Loucy (cell line): ENCODE results near the gene ZKSCAN1.

ENCODE experiments used
- H2AFZ ChIP-seq: fragments of 200-600 bp; sonication (generic); 2 replicates; pipeline ENCODE4 v1.6.0; 2016; ENCODE audit warnings: antibody characterized with exemption, mild to moderate bottlenecking, low read length, moderate library complexity
- H3F3A ChIP-seq: fragments of 200-600 bp; 2 replicates; pipeline ENCODE4 v1.6.0; 2016; ENCODE audit warnings: antibody characterized with exemption, low read depth, mild to moderate bottlenecking
- H3K27me3 ChIP-seq: fragments of 200-600 bp; sonication (generic); 2 replicates; pipeline ENCODE4 v1.6.1; 2014; ENCODE audit warnings: low read length, mild to moderate bottlenecking; ENCODE audit not compliant: insufficient read depth, poor library complexity, severe bottlenecking
- H3K36me3 ChIP-seq: fragments of 200-600 bp; sonication (generic); 2 replicates; pipeline ENCODE4 v1.6.1; 2016; ENCODE audit warnings: low read length; ENCODE audit not compliant: insufficient read depth
- H3K4me1 ChIP-seq: fragments of 200-600 bp; sonication (generic); 2 replicates; pipeline ENCODE4 v1.5.1; 2014; ENCODE audit warnings: low read length, mild to moderate bottlenecking; ENCODE audit not compliant: insufficient read depth, poor library complexity, severe bottlenecking
- H3K4me2 ChIP-seq: fragments of 200-600 bp; sonication (generic); 2 replicates; pipeline ENCODE4 v1.6.0; 2014; ENCODE audit warnings: antibody characterized with exemption, low read length, low read depth, mild to moderate bottlenecking; ENCODE audit not compliant: poor library complexity, severe bottlenecking
- H3K4me3 ChIP-seq: fragments of 200-600 bp; sonication (generic); 2 replicates; pipeline ENCODE4 v1.5.1; 2014; ENCODE audit warnings: low read length, mild to moderate bottlenecking, mixed read lengths; ENCODE audit not compliant: poor library complexity, severe bottlenecking
- H3K79me2 ChIP-seq: fragments of 200-600 bp; sonication (generic); 2 replicates; pipeline ENCODE4 v1.6.1; 2014; ENCODE audit warnings: low read length; ENCODE audit not compliant: insufficient read depth
- H3K9ac ChIP-seq: fragments of 200-600 bp; sonication (generic); 2 replicates; pipeline ENCODE4 v1.6.0; 2014; ENCODE audit warnings: mild to moderate bottlenecking, low read depth, low read length, moderate library complexity; ENCODE audit not compliant: poor library complexity, severe bottlenecking
- H3K9me2 ChIP-seq: fragments of 200-600 bp; sonication (generic); replicated peaks from 2 replicates; pipeline ENCODE4 v1.6.1; 2016; ENCODE audit warnings: low read depth, low read length, mixed read lengths
- H3K9me3 ChIP-seq: fragments of 200-600 bp; sonication (generic); 2 replicates; pipeline ENCODE4 v1.6.1; 2014; ENCODE audit warnings: mild to moderate bottlenecking, antibody characterized with exemption, low read length, low read depth; ENCODE audit not compliant: insufficient read depth
- H4K20me1 ChIP-seq: fragments of 200-600 bp; sonication (generic); 2 replicates; pipeline ENCODE4 v1.6.0; 2014; ENCODE audit warnings: antibody characterized with exemption, low read length, mild to moderate bottlenecking; ENCODE audit not compliant: insufficient read depth, poor library complexity, severe bottlenecking
- CTCF ChIP-seq: fragments of 200-600 bp; sonication (generic); conservative IDR thresholded peaks from 2 replicates; pipeline ENCODE4 v1.5.1; 2014; ENCODE audit warnings: mild to moderate bottlenecking, antibody characterized with exemption, low read length
- EZH2phosphoT487 ChIP-seq: fragments of 200-600 bp; IDR thresholded peaks from 2 replicates; pipeline ENCODE4 v1.6.1; 2018; ENCODE audit warnings: antibody characterized with exemption, mild to moderate bottlenecking, moderate library complexity, borderline replicate concordance

Gene ZKSCAN1

GRCh38 chr7:100059251-100059739 is 43.9 kb downstream of the ZKSCAN1 start:
- no peak overlapping the region for H3K9ac ChIP-seq
- H3K4me1 ChIP-seq = no peaks in the 10 kb centered on the region
- no peaks in the 10 kb centered on the region for H3K27me3 ChIP-seq

GRCh38 chr7:100061518-100062193 is 46.3 kb downstream of the ZKSCAN1 start:
- Histone ChIP-seq H2AFZ (no peak overlapping the region), H3K4me1 (no peaks in the 10 kb centered on the region), H3K79me2 (no peaks in the 10 kb centered on the region), H3K9me2 (no peaks in the 10 kb centered on the region), H3K9me3 (no peaks in the 10 kb centered on the region), H3K9ac (no peak overlapping the region), H4K20me1 (no peaks in the 10 kb centered on the region), H3K4me2 (no peak overlapping the region), H3K4me3 (no peak overlapping the region), H3K36me3 (peaks cover 27% of the 10 kb centered on the region; the same call in 1 of the 2 replicates), H3K27me3 (no peaks in the 10 kb centered on the region), H3F3A (no peaks in the 10 kb centered on the region)
- TF ChIP-seq CTCF (no peak), EZH2phosphoT487 (no peak)

More at GRCh38 chr7:100059251-100059739, 43.9 kb downstream of the ZKSCAN1 start:
- Histone ChIP-seq H3F3A (no peaks in the 10 kb centered on the region), H3K9me2 (no peaks in the 10 kb centered on the region), H3K79me2 (no peaks in the 10 kb centered on the region), H3K4me3 (no peak overlapping the region), H3K4me2 (no peak overlapping the region), H3K9me3 (no peaks in the 10 kb centered on the region), H2AFZ (no peak overlapping the region), H3K36me3 (peaks cover 22% of the 10 kb centered on the region; the same call in 1 of the 2 replicates), H4K20me1 (no peaks in the 10 kb centered on the region)
- TF ChIP-seq CTCF (no peak), EZH2phosphoT487 (no peak)

GRCh38 chr7:100063376-100063775 is 48.0 kb downstream of the ZKSCAN1 start:
- Histone ChIP-seq H3K9me3 (no peaks in the 10 kb centered on the region), H3K9ac (no peak overlapping the region), H3K4me1 (no peaks in the 10 kb centered on the region), H3K4me2 (no peak overlapping the region), H3F3A (no peaks in the 10 kb centered on the region), H3K36me3 (peaks cover 15% of the 10 kb centered on the region; the same call in 1 of the 2 replicates), H3K9me2 (no peaks in the 10 kb centered on the region), H3K4me3 (no peak overlapping the region), H3K27me3 (no peaks in the 10 kb centered on the region), H2AFZ (no peak overlapping the region), H4K20me1 (no peaks in the 10 kb centered on the region), H3K79me2 (no peaks in the 10 kb centered on the region)
- TF ChIP-seq EZH2phosphoT487 = no peak
- no peak for TF ChIP-seq CTCF
